Smooth muscle cell (in vitro differentiated cells): ENCODE results near the gene SURF4. TPM values are rescaled to one million over a fixed set of nuclear protein-coding genes. Genes with fewer than 3 reads are reported as not detected.

Experiments used
- DNase-seq: peaks from one replicate; lab custom pipeline; 2025; ENCODE audit not compliant: unreplicated experiment; lab: John Stamatoyannopoulos, UW
- H2AFZ ChIP-seq: fragments of 200-600 bp; sonication (generic); 2 replicates; pipeline ENCODE4 v1.6.0; 2016; ENCODE audit warnings: antibody characterized with exemption, low read depth, mild to moderate bottlenecking
- H3F3A ChIP-seq: fragments of 200-600 bp; sonication (generic); 2 replicates; pipeline ENCODE4 v1.6.0; 2017; ENCODE audit warnings: antibody characterized with exemption, low read depth
- H3K27ac ChIP-seq: fragments of 200-600 bp; sonication (generic); 2 replicates; pipeline ENCODE4 v1.5.1; 2016; ENCODE audit warnings: low read depth, mild to moderate bottlenecking
- H3K27me3 ChIP-seq: fragments of 200-600 bp; sonication (generic); 2 replicates; pipeline ENCODE4 v1.6.1; 2016; ENCODE audit warnings: low read depth, mild to moderate bottlenecking
- H3K36me3 ChIP-seq: fragments of 200-600 bp; sonication (generic); 2 replicates; pipeline ENCODE4 v1.5.1; 2016; ENCODE audit warnings: low read depth
- H3K4me1 ChIP-seq: fragments of 200-600 bp; sonication (generic); 2 replicates; pipeline ENCODE4 v1.5.1; 2016; ENCODE audit warnings: low read depth
- H3K4me2 ChIP-seq: fragments of 200-600 bp; sonication (generic); 2 replicates; pipeline ENCODE4 v1.6.0; 2016; ENCODE audit warnings: mild to moderate bottlenecking
- H3K4me3 ChIP-seq: fragments of 200-600 bp; sonication (generic); 2 replicates; pipeline ENCODE4 v1.5.1; 2016; ENCODE audit warnings: mild to moderate bottlenecking
- H3K79me2 ChIP-seq: fragments of 200-600 bp; sonication (generic); 2 replicates; pipeline ENCODE4 v1.6.0; 2016; ENCODE audit warnings: low read depth, mild to moderate bottlenecking
- H3K9ac ChIP-seq: fragments of 200-600 bp; sonication (generic); 2 replicates; pipeline ENCODE4 v1.6.0; 2016; ENCODE audit warnings: low read depth
- H3K9me3 ChIP-seq: fragments of 200-600 bp; sonication (generic); replicated peaks from 2 replicates; pipeline ENCODE4 v1.5.1; 2016; ENCODE audit warnings: low read depth
- H4K20me1 ChIP-seq: fragments of 200-600 bp; sonication (generic); 2 replicates; pipeline ENCODE4 v1.6.0; 2016; ENCODE audit warnings: low read depth
- WGBS: methylation state at CpG from one replicate; pipeline ENCODE4 v1.1.7; 2016; ENCODE audit warnings: low lambda C conversion rate; 5-methylcytosine and 5-hydroxymethylcytosine counted together
- polyA plus RNA-seq: library from polyadenylated mRNA; unstranded; fragments of >200 nt; fragmentation: Nextera tagmentation; extraction: Ambion mirVana; gene quantifications from 2 replicates; pipeline ENCODE4 v1.2.1, GENCODE V29; 2016
- total RNA-seq: library from RNA; depleted of rRNA; stranded (reverse); fragments of >200 nt; gene quantifications from 2 replicates; pipeline ENCODE4 v1.2.3, GENCODE V29; 2014
- TF ChIP-seq, protein P1 (sequence below): fragments of 200-600 bp; sonication (generic); IDR thresholded peaks from 2 replicates; pipeline ENCODE4 v1.5.1; 2017; ENCODE audit warnings: borderline replicate concordance, mild to moderate bottlenecking, antibody characterized with exemption; ENCODE audit not compliant: insufficient read depth, poor library complexity, severe bottlenecking

Gene SURF4
- total and polyA plus RNA-seq, 2 experiments from 2014 or later = 353 to 396 TPM

GRCh38 chr9:133323991-133324703, 51.7 kb downstream of the SURF4 start:
- Histone ChIP-seq H4K20me1 (no peaks in the 10 kb centered on the region), H3K27ac (no peak overlapping the region), H3K9ac (no peak overlapping the region), H2AFZ (no peak overlapping the region), H3K36me3 (no peaks in the 10 kb centered on the region), H3K4me1 (no peaks in the 10 kb centered on the region), H3K27me3 (no peaks in the 10 kb centered on the region), H3K9me3 (no peaks in the 10 kb centered on the region), H3F3A (no peaks in the 10 kb centered on the region), H3K79me2 (no peaks in the 10 kb centered on the region), H3K4me2 (no peak overlapping the region), H3K4me3 (no peak overlapping the region)
- WGBS = 92% methylated on average over 13 of the region's 13 CpGs
- DNase-seq = no peak
- TF ChIP-seq, protein P1, sequence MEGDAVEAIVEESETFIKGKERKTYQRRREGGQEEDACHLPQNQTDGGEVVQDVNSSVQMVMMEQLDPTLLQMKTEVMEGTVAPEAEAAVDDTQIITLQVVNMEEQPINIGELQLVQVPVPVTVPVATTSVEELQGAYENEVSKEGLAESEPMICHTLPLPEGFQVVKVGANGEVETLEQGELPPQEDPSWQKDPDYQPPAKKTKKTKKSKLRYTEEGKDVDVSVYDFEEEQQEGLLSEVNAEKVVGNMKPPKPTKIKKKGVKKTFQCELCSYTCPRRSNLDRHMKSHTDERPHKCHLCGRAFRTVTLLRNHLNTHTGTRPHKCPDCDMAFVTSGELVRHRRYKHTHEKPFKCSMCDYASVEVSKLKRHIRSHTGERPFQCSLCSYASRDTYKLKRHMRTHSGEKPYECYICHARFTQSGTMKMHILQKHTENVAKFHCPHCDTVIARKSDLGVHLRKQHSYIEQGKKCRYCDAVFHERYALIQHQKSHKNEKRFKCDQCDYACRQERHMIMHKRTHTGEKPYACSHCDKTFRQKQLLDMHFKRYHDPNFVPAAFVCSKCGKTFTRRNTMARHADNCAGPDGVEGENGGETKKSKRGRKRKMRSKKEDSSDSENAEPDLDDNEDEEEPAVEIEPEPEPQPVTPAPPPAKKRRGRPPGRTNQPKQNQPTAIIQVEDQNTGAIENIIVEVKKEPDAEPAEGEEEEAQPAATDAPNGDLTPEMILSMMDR = no peak

DNA sequence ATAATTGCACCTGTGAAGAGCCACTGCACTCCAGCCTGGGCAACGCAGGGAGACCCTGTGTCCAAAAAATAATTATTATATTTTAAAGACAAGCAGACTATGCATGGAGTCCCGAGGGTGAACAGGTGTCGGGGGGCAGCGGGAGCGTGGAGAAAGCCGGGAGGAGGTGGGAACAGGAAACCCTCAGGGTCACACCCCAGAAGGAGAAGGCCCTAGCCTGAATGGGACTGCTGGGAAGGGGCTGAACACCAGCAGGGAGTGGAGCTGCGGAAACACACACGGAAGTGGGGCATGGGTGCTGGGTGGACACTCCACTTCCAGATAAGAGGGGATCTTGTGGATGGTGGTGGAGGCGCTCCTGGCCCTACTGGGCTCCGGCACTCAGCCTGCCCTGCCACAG, 52.6 kb downstream of the SURF4 start:
- Histone ChIP-seq H3K4me2 (no peak overlapping the region), H3K27me3 (no peaks in the 10 kb centered on the region), H3K9me3 (no peaks in the 10 kb centered on the region), H3K79me2 (no peaks in the 10 kb centered on the region), H4K20me1 (no peaks in the 10 kb centered on the region), H3K9ac (no peak overlapping the region), H3K4me3 (no peak overlapping the region), H3F3A (no peaks in the 10 kb centered on the region), H3K36me3 (no peaks in the 10 kb centered on the region), H3K27ac (no peak overlapping the region), H3K4me1 (no peaks in the 10 kb centered on the region), H2AFZ (no peak overlapping the region)
- DNase-seq = no peak
- 96% methylated on average over 10 of the region's 10 CpGs for WGBS
- TF ChIP-seq, protein P1 = no peak

GRCh38 chr9:133322701-133323100, 53.2 kb downstream of the SURF4 start:
- Histone ChIP-seq H2AFZ (no peak overlapping the region), H3K9ac (no peak overlapping the region), H3K27me3 (no peaks in the 10 kb centered on the region), H3K27ac (no peak overlapping the region), H3K4me3 (no peak overlapping the region), H3K4me2 (no peak overlapping the region), H4K20me1 (no peaks in the 10 kb centered on the region), H3F3A (no peaks in the 10 kb centered on the region), H3K36me3 (no peaks in the 10 kb centered on the region), H3K9me3 (no peaks in the 10 kb centered on the region), H3K79me2 (no peaks in the 10 kb centered on the region), H3K4me1 (no peaks in the 10 kb centered on the region)
- TF ChIP-seq, protein P1 = no peak
- 93% methylated on average over 14 of the region's 14 CpGs for WGBS
- no peak for DNase-seq

GRCh38 chr9:133321411-133321935, 54.4 kb downstream of the SURF4 start:
- H3K4me1 ChIP-seq = no peaks in the 10 kb centered on the region
- TF ChIP-seq, protein P1 = no peak
- H4K20me1 ChIP-seq = no peaks in the 10 kb centered on the region
- no peaks in the 10 kb centered on the region for H3K36me3 ChIP-seq
- H3K4me3 ChIP-seq = no peak overlapping the region
- no peak overlapping the region for H3K9ac ChIP-seq
- no peaks in the 10 kb centered on the region for H3K27me3 ChIP-seq
- H3F3A ChIP-seq = no peaks in the 10 kb centered on the region
- WGBS = 91% methylated on average over 13 of the region's 13 CpGs
- no peak overlapping the region for H3K27ac ChIP-seq
- no peak overlapping the region for H3K4me2 ChIP-seq
- no peak overlapping the region for H2AFZ ChIP-seq
- no peaks in the 10 kb centered on the region for H3K9me3 ChIP-seq
- DNase-seq = no peak
- H3K79me2 ChIP-seq = no peaks in the 10 kb centered on the region
